Astrocyte (in vitro differentiated cells and primary cell): ENCODE results near the gene KRT12. TPM values are rescaled to one million over a fixed set of nuclear protein-coding genes. Genes with fewer than 3 reads are reported as not detected.

Experiments used
- DNase-seq: peaks from one replicate; pipeline ENCODE4 v3.0.0-alpha.2; 2010; ENCODE audit warnings: low read depth
- FAIRE-seq: peaks from 2 replicates; lab custom pipeline; 2011; peaks lifted over from hg19 to GRCh38; lab: Jason Lieb, UNC
- H2AFZ ChIP-seq: 2 replicates; pipeline ENCODE4 v1.6.0; 2012; ENCODE audit warnings: low read depth, low read length, inconsistent platforms
- H3K27ac ChIP-seq: 2 replicates; pipeline ENCODE4 v1.5.1; 2011; ENCODE audit warnings: low read depth, low read length, inconsistent platforms
- H3K27me3 ChIP-seq: 2 replicates; pipeline ENCODE4 v1.6.0; 2011; ENCODE audit warnings: low read length, inconsistent platforms; ENCODE audit not compliant: insufficient read depth
- H3K36me3 ChIP-seq: 2 replicates; pipeline ENCODE4 v1.5.1; 2011; ENCODE audit warnings: low read length, inconsistent platforms; ENCODE audit not compliant: insufficient read depth
- H3K4me1 ChIP-seq: 2 replicates; pipeline ENCODE4 v1.5.1; 2011; ENCODE audit warnings: low read length, inconsistent platforms; ENCODE audit not compliant: insufficient read depth
- H3K4me2 ChIP-seq: 2 replicates; pipeline ENCODE4 v1.6.0; 2012; ENCODE audit warnings: low read length, inconsistent platforms
- H3K4me3 ChIP-seq: 2 replicates; pipeline ENCODE4 v1.5.1; 2011; ENCODE audit warnings: low read depth, mild to moderate bottlenecking, low read length, inconsistent platforms; ENCODE audit not compliant: insufficient read depth
- H3K79me2 ChIP-seq: 2 replicates; pipeline ENCODE4 v1.6.0; 2012; ENCODE audit warnings: mild to moderate bottlenecking, low read length, inconsistent platforms; ENCODE audit not compliant: insufficient read depth
- H3K9ac ChIP-seq: 2 replicates; pipeline ENCODE4 v1.6.0; 2012; ENCODE audit warnings: mild to moderate bottlenecking, low read length, inconsistent platforms
- H3K9me3 ChIP-seq: 2 replicates; pipeline ENCODE4 v1.5.1; 2012; ENCODE audit warnings: low read depth, mild to moderate bottlenecking, low read length, inconsistent platforms; ENCODE audit not compliant: insufficient read depth
- H4K20me1 ChIP-seq: 2 replicates; pipeline ENCODE4 v1.6.0; 2012; ENCODE audit warnings: low read length, inconsistent platforms; ENCODE audit not compliant: insufficient read depth
- H3K27ac Mint-ChIP-seq: one replicate; pipeline ENCODE4 v1.8.0; 2021; ENCODE audit warnings: mild to moderate bottlenecking, mixed read lengths; ENCODE audit not compliant: unreplicated experiment
- H3K27me3 Mint-ChIP-seq: one replicate; pipeline ENCODE4 v1.8.0; 2021; ENCODE audit warnings: low read depth, mixed read lengths; ENCODE audit not compliant: unreplicated experiment
- H3K36me3 Mint-ChIP-seq: one replicate; pipeline ENCODE4 v1.8.0; 2021; ENCODE audit warnings: low read depth, mixed read lengths; ENCODE audit not compliant: unreplicated experiment
- H3K4me1 Mint-ChIP-seq: one replicate; pipeline ENCODE4 v1.8.0; 2021; ENCODE audit warnings: low read depth, mixed read lengths; ENCODE audit not compliant: unreplicated experiment
- H3K4me3 Mint-ChIP-seq: one replicate; pipeline ENCODE4 v1.8.0; 2021; ENCODE audit warnings: mild to moderate bottlenecking, moderate library complexity, mixed read lengths; ENCODE audit not compliant: unreplicated experiment
- H3K9me3 Mint-ChIP-seq: one replicate; pipeline ENCODE4 v1.8.0; 2021; ENCODE audit warnings: mild to moderate bottlenecking, mixed read lengths; ENCODE audit not compliant: unreplicated experiment
- EZH2 ChIP-seq: IDR thresholded peaks from 2 replicates; pipeline ENCODE4 v1.6.1; 2012; ENCODE audit warnings: mild to moderate bottlenecking, low read length, inconsistent platforms; ENCODE audit not compliant: insufficient read depth
- total RNA-seq: library from RNA; stranded (reverse); gene quantifications from 2 replicates; pipeline ENCODE4 v1.2.1, GENCODE V29; 2021
- TF ChIP-seq, protein P1 (sequence below): IDR thresholded peaks from 2 replicates; pipeline ENCODE4 v1.5.1; 2011; ENCODE audit warnings: low read depth, mild to moderate bottlenecking, inconsistent platforms, low read length, moderate library complexity; ENCODE audit not compliant: insufficient read depth

The KRT12 gene
- total RNA-seq, 1 donor from 2014 or later = not detected

- no peaks in the 10 kb centered on the region for H3K79me2 ChIP-seq
- no peak for FAIRE-seq
- DNase-seq = no peak
- H2AFZ ChIP-seq = no peak overlapping the region
- H3K4me3 Mint-ChIP-seq = no peak overlapping the region
- H3K9me3 ChIP-seq = no peaks in the 10 kb centered on the region
- H3K4me1 ChIP-seq = peaks cover 14% of the 10 kb centered on the region
- no peak overlapping the region for H3K27ac ChIP-seq
- no peak overlapping the region for H3K27ac Mint-ChIP-seq
- H3K27me3 Mint-ChIP-seq = peaks cover 1% of the 10 kb centered on the region
- H3K9ac ChIP-seq = no peak overlapping the region
- TF ChIP-seq, protein P1, sequence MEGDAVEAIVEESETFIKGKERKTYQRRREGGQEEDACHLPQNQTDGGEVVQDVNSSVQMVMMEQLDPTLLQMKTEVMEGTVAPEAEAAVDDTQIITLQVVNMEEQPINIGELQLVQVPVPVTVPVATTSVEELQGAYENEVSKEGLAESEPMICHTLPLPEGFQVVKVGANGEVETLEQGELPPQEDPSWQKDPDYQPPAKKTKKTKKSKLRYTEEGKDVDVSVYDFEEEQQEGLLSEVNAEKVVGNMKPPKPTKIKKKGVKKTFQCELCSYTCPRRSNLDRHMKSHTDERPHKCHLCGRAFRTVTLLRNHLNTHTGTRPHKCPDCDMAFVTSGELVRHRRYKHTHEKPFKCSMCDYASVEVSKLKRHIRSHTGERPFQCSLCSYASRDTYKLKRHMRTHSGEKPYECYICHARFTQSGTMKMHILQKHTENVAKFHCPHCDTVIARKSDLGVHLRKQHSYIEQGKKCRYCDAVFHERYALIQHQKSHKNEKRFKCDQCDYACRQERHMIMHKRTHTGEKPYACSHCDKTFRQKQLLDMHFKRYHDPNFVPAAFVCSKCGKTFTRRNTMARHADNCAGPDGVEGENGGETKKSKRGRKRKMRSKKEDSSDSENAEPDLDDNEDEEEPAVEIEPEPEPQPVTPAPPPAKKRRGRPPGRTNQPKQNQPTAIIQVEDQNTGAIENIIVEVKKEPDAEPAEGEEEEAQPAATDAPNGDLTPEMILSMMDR = no peak
- no peak for TF ChIP-seq EZH2
- H4K20me1 ChIP-seq = no peaks in the 10 kb centered on the region
- H3K9me3 Mint-ChIP-seq = no peaks in the 10 kb centered on the region
- H3K36me3 Mint-ChIP-seq = no peaks in the 10 kb centered on the region
- peaks cover 16% of the 10 kb centered on the region for H3K4me1 Mint-ChIP-seq
- no peak overlapping the region for H3K4me3 ChIP-seq
- H3K27me3 ChIP-seq = no peaks in the 10 kb centered on the region
- H3K4me2 ChIP-seq = no peak overlapping the region
- H3K36me3 ChIP-seq = no peaks in the 10 kb centered on the region
Observed at GRCh38 chr17:40900809-40901356, 33.9 kb upstream of the KRT12 start.

DNA sequence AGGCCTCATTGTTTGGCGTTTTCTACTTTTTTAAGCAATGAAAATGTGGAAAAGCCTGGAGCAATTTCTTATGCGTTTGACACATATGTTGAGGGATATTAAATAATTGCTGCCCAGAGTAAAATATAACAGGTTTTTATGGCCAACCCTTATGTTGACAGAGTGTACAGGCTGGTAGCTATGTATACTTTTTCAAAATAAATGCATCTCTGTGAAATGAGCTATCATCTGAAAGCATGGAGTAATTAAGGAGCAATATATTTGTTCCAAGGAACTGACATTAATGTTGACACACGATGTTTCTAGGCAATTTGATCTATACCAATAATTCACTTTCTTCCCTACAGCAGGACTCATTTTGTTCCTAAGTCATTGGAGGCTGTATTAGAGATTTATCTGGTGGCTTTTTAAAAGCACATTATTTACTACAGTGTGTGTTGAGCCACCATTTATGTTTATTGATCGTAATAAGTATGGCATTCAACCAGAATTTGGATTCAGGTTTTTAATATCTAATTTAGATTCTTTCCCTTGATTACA, 30.0 kb upstream of the KRT12 start:
- H3K4me1 ChIP-seq = no peaks in the 10 kb centered on the region
- H3K27me3 ChIP-seq = no peaks in the 10 kb centered on the region
- no peaks in the 10 kb centered on the region for H4K20me1 ChIP-seq
- no peak overlapping the region for H3K4me3 ChIP-seq
- no peaks in the 10 kb centered on the region for H3K36me3 Mint-ChIP-seq
- no peak overlapping the region for H3K9ac ChIP-seq
- no peak overlapping the region for H3K4me3 Mint-ChIP-seq
- no peak for DNase-seq
- no peak overlapping the region for H2AFZ ChIP-seq
- FAIRE-seq = no peak
- H3K79me2 ChIP-seq = no peaks in the 10 kb centered on the region
- peaks cover 9% of the 10 kb centered on the region for H3K4me1 Mint-ChIP-seq
- H3K9me3 Mint-ChIP-seq = no peaks in the 10 kb centered on the region
- H3K4me2 ChIP-seq = no peak overlapping the region
- H3K27ac Mint-ChIP-seq = no peak overlapping the region
- no peak overlapping the region for H3K27ac ChIP-seq
- H3K9me3 ChIP-seq = no peaks in the 10 kb centered on the region
- TF ChIP-seq, protein P1 = no peak
- no peak for TF ChIP-seq EZH2
- H3K27me3 Mint-ChIP-seq = peaks cover 4% of the 10 kb centered on the region
- no peaks in the 10 kb centered on the region for H3K36me3 ChIP-seq

DNA sequence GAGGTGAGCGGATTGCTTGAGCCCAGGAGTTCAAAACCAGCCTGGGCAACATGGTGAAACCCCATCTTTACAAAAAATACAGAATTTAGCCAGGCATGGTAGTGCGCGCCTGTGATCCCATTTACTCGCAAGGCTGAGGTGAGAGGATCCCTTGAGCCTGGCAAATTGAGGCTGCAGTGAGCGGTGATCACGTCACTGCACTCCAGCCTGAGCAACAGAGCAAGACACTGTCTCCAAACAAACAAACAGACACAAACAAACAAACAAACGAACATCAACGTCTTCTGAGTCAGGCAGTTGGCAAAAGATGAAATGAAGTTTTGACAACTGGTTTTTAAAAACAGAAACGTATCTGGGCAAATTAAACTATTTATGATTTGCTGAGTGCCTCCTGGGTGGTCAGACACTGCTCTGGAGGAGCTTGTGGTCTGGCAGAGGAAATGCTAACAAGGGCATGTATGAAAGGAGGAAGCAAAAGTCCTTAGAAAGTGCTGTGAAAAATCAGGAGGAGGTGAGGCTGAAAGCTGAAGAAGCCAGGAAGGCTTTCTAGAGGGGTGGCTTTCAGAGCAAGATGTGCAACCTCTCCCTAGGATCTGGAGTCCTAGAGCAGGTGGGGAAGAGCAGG, 28.2 kb upstream of the KRT12 start:
- Mint-ChIP-seq H3K4me1 (peaks cover 7% of the 10 kb centered on the region), H3K36me3 (no peaks in the 10 kb centered on the region), H3K4me3 (no peak overlapping the region), H3K27ac (no peak overlapping the region), H3K27me3 (peaks cover 4% of the 10 kb centered on the region), H3K9me3 (no peaks in the 10 kb centered on the region)
- Histone ChIP-seq H3K4me3 (no peak overlapping the region), H3K27me3 (no peaks in the 10 kb centered on the region), H3K4me1 (no peaks in the 10 kb centered on the region), H3K9me3 (no peaks in the 10 kb centered on the region), H4K20me1 (no peaks in the 10 kb centered on the region), H3K9ac (no peak overlapping the region), H3K79me2 (no peaks in the 10 kb centered on the region), H2AFZ (no peak overlapping the region), H3K4me2 (no peak overlapping the region), H3K27ac (no peak overlapping the region), H3K36me3 (no peaks in the 10 kb centered on the region)
- FAIRE-seq (no peak), DNase-seq (no peak)
- TF ChIP-seq, protein P1 = no peak
- TF ChIP-seq EZH2 = no peak
